ENCODE measurements around the gene GPR137. TPM values are rescaled to one million over a fixed set of nuclear protein-coding genes. Genes with fewer than 3 reads are reported as not detected.
A peak's percentile ranks its signal among the peaks of the same experiment; 100 is the strongest.

GPR137 gene
- total RNA-seq, 1 donor from 2014 or later: 4.9 TPM

GRCh38 chr11:64276653-64277431 is 8.8 kb upstream of the GPR137 start:
- no peaks in the 10 kb centered on the region for H3K27me3 ChIP-seq
- H3F3A ChIP-seq (ENCODE audit: low read depth): peaks cover 7% of the 10 kb centered on the region
- Mint-ChIP-seq H3K27me3 (ENCODE audit: insufficient read depth, low read depth) (no peaks in the 10 kb centered on the region), H3K4me1 (peaks cover 18% of the 10 kb centered on the region), H3K36me3 (peaks cover 10% of the 10 kb centered on the region), H3K27ac (no peak overlapping the region), H3K9me3 (no peaks in the 10 kb centered on the region), H3K4me3 (no peak overlapping the region)
- no peak overlapping the region for H3K27ac ChIP-seq
- no peak overlapping the region for H3K4me2 ChIP-seq
- H2AFZ ChIP-seq (replicated peaks): no peak overlapping the region
- no peak overlapping the region for H3K4me3 ChIP-seq
- H3K9ac ChIP-seq: no peak overlapping the region
- no peaks in the 10 kb centered on the region for H3K9me3 ChIP-seq (ENCODE audit: low read depth)
- no peaks in the 10 kb centered on the region for H3K36me3 ChIP-seq
- no peak for DNase-seq (ENCODE audit: low spot score)
- no peaks in the 10 kb centered on the region for H4K20me1 ChIP-seq (ENCODE audit: low read depth)
- TF ChIP-seq CTCF (IDR thresholded peaks at IDR 0.05) (no peak), EZH2 (IDR thresholded peaks at IDR 0.05) (no peak), EZH2phosphoT487 (IDR thresholded peaks at IDR 0.05) (no peak)
- no peaks in the 10 kb centered on the region for H3K79me2 ChIP-seq (ENCODE audit: low read depth)
- peaks cover 4% of the 10 kb centered on the region for H3K4me1 ChIP-seq

GRCh38 chr11:64278576-64279190 is 7.0 kb upstream of the GPR137 start:
- H2AFZ ChIP-seq (replicated peaks): no peak overlapping the region
- H3K4me2 ChIP-seq: no peak overlapping the region
- H3K9me3 ChIP-seq (ENCODE audit: low read depth): no peaks in the 10 kb centered on the region
- H4K20me1 ChIP-seq (ENCODE audit: low read depth): no peaks in the 10 kb centered on the region
- no peak overlapping the region for H3K9ac ChIP-seq
- H3K4me3 ChIP-seq: no peak overlapping the region
- no peak for DNase-seq (ENCODE audit: low spot score)
- no peak overlapping the region for H3K27ac ChIP-seq
- H3K4me1 Mint-ChIP-seq: peaks cover 15% of the 10 kb centered on the region
- H3K4me1 ChIP-seq: no peaks in the 10 kb centered on the region
- peaks cover under 1% of the 10 kb centered on the region for H3F3A ChIP-seq (ENCODE audit: low read depth)
- H3K4me3 Mint-ChIP-seq: peak overlapping the region; percentile 1
- H3K79me2 ChIP-seq (ENCODE audit: low read depth): peaks cover 3% of the 10 kb centered on the region
- H3K36me3 Mint-ChIP-seq: peaks cover 12% of the 10 kb centered on the region
- no peaks in the 10 kb centered on the region for H3K27me3 ChIP-seq
- H3K36me3 ChIP-seq: no peaks in the 10 kb centered on the region
- peaks cover 3% of the 10 kb centered on the region for H3K27me3 Mint-ChIP-seq (ENCODE audit: insufficient read depth, low read depth)
- H3K27ac Mint-ChIP-seq: no peak overlapping the region
- no peak for TF ChIP-seq CTCF (IDR thresholded peaks at IDR 0.05)
- TF ChIP-seq EZH2 (IDR thresholded peaks at IDR 0.05): no peak
- no peak for TF ChIP-seq EZH2phosphoT487 (IDR thresholded peaks at IDR 0.05)
- H3K9me3 Mint-ChIP-seq: no peaks in the 10 kb centered on the region

GRCh38 chr11:64281957-64282770 is 3.5 kb upstream of the GPR137 start:
- Mint-ChIP-seq H3K27me3 (ENCODE audit: insufficient read depth, low read depth) (peaks cover 11% of the 10 kb centered on the region), H3K27ac (no peak overlapping the region)
- H3F3A ChIP-seq (ENCODE audit: low read depth): peaks cover 4% of the 10 kb centered on the region

More at GRCh38 chr11:64281957-64282770, 3.5 kb upstream of the GPR137 start:
- H3K9me3 Mint-ChIP-seq: no peaks in the 10 kb centered on the region
- H3K4me2 ChIP-seq: no peak overlapping the region
- no peak overlapping the region for H2AFZ ChIP-seq (replicated peaks)
- no peak overlapping the region for H3K4me3 ChIP-seq
- H3K79me2 ChIP-seq (ENCODE audit: low read depth): peaks cover 3% of the 10 kb centered on the region
- peaks cover 12% of the 10 kb centered on the region for H3K36me3 Mint-ChIP-seq
- peak overlapping the region; percentile 68 for H3K4me3 Mint-ChIP-seq
- no peaks in the 10 kb centered on the region for H3K36me3 ChIP-seq
- H3K9ac ChIP-seq: no peak overlapping the region
- H3K4me1 ChIP-seq: peaks cover 5% of the 10 kb centered on the region
- no peak for TF ChIP-seq EZH2phosphoT487 (IDR thresholded peaks at IDR 0.05)
- TF ChIP-seq EZH2 (IDR thresholded peaks at IDR 0.05): no peak
- no peak for TF ChIP-seq CTCF (IDR thresholded peaks at IDR 0.05)
- H3K27me3 ChIP-seq: no peaks in the 10 kb centered on the region
- peaks cover 16% of the 10 kb centered on the region for H3K4me1 Mint-ChIP-seq
- DNase-seq (ENCODE audit: low spot score): no peak
- H3K27ac ChIP-seq: no peak overlapping the region
- no peaks in the 10 kb centered on the region for H3K9me3 ChIP-seq (ENCODE audit: low read depth)
- H4K20me1 ChIP-seq (ENCODE audit: low read depth): no peaks in the 10 kb centered on the region

Measured in neural progenitor cell (in vitro differentiated cells).